Measurements from ENCODE around the gene ALK. TPM values are rescaled to one million over a fixed set of nuclear protein-coding genes. Genes with fewer than 3 reads are reported as not detected.
A peak's percentile ranks its signal among the peaks of the same experiment; 100 is the strongest.

The ALK gene
- total RNA-seq, 1 experiment from 2014 or later, result 0.87 TPM

DNA sequence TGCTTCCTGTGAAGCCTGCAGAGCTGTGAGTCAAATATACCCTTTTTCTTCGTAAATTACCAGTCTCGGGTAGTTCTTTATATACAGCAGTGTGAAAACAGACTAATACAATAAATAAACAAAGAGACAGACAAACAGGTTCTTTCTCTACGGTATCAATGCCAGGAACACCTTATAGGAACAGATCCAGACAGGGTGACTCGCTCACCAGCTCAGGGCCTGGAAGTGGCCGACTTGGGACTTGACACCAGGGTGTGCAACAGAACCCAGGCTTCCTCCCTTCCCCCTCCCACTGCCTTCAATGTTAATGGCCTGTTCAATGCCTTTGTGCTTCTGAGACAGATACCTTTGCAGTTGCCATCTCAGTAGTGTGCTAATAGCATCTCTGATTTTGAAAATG is 309.5 kb downstream of the ALK start:
- no peak overlapping the region for H3K4me2 ChIP-seq (ENCODE audit: low read length)
- intact Hi-C loops (cut with micrococcal nuclease), result no loop called here
- DNase-seq, result peak; percentile 68

DNA sequence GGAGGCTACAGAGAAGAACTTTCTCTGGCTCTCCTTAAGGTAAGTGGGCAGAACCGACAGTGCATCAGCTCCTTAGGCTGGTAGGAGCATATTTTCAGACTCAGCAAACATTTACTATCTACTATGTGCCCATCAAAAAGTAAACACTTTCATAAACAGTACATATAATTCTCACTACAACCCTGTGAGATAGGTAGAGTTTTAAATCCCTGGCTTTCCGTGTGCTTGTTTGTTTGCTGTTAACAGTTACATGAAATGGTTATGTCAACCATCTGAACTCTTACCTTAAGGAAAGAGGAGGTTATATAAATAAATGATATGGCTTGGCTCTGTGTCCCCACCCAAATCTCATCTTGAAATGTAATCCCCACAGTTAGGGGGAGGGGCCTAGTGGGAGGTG is 310.1 kb downstream of the ALK start:
- Histone ChIP-seq H2AFZ (ENCODE audit: low read length) (no peak overlapping the region), H3K9me2 (replicated peaks; ENCODE audit: low read length) (no peaks in the 10 kb centered on the region), H3K4me2 (ENCODE audit: low read length) (no peak overlapping the region), H3K36me3 (ENCODE audit: low read depth, low read length) (no peaks in the 10 kb centered on the region), H3K9me3 (ENCODE audit: low read length) (no peaks in the 10 kb centered on the region), H3K27ac (ENCODE audit: low read length) (peak overlapping the region; percentile 38), H3K9ac (ENCODE audit: low read length) (no peak overlapping the region), H3K27me3 (ENCODE audit: low read length) (no peaks in the 10 kb centered on the region), H3K4me1 (ENCODE audit: insufficient read depth, low read length) (peaks cover 38% of the 10 kb centered on the region), H3K4me3 (ENCODE audit: low read length) (no peak overlapping the region), H4K20me1 (ENCODE audit: low read length) (no peaks in the 10 kb centered on the region), H3F3A (ENCODE audit: low read length, unreplicated experiment) (no peaks in the 10 kb centered on the region), H3K79me2 (ENCODE audit: low read length) (no peaks in the 10 kb centered on the region)
- BruUV-seq (replicated peaks), result no TSS peak
- DNase-seq, result no peak
- TF ChIP-seq EZH2 (IDR thresholded peaks at IDR 0.05; ENCODE audit: low read length, unreplicated experiment) (no peak), EZH2phosphoT487 (IDR thresholded peaks at IDR 0.05; ENCODE audit: borderline replicate concordance, low read length) (no peak)
- TF ChIP-seq, protein P1, sequence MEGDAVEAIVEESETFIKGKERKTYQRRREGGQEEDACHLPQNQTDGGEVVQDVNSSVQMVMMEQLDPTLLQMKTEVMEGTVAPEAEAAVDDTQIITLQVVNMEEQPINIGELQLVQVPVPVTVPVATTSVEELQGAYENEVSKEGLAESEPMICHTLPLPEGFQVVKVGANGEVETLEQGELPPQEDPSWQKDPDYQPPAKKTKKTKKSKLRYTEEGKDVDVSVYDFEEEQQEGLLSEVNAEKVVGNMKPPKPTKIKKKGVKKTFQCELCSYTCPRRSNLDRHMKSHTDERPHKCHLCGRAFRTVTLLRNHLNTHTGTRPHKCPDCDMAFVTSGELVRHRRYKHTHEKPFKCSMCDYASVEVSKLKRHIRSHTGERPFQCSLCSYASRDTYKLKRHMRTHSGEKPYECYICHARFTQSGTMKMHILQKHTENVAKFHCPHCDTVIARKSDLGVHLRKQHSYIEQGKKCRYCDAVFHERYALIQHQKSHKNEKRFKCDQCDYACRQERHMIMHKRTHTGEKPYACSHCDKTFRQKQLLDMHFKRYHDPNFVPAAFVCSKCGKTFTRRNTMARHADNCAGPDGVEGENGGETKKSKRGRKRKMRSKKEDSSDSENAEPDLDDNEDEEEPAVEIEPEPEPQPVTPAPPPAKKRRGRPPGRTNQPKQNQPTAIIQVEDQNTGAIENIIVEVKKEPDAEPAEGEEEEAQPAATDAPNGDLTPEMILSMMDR (conservative IDR thresholded peaks at IDR 0.05; ENCODE audit: low read depth, low read length), result no peak
- ATAC-seq, result no peak
- ChIA-PET POLR2A (ENCODE audit: unreplicated experiment) (no interaction called here), CTCF (no interaction called here)
- intact Hi-C loops (cut with micrococcal nuclease), result no loop called here

More for the DNA sequence above, 309.5 kb downstream of the ALK start:
- no TSS peak for BruUV-seq (replicated peaks)
- H3K9me3 ChIP-seq (ENCODE audit: low read length), result no peaks in the 10 kb centered on the region
- CTCF ChIA-PET, result interaction anchor here (0.5 kb wide), 1 partner anchor 553 kb away, joined by 3 read pairs; no protein-coding TSS in a partner anchor
- peak overlapping the region; percentile 38 for H3K27ac ChIP-seq (ENCODE audit: low read length)
- peaks cover 32% of the 10 kb centered on the region for H3K4me1 ChIP-seq (ENCODE audit: insufficient read depth, low read length)
- TF ChIP-seq EZH2 (IDR thresholded peaks at IDR 0.05; ENCODE audit: low read length, unreplicated experiment), result no peak
- TF ChIP-seq, protein P1 (conservative IDR thresholded peaks at IDR 0.05; ENCODE audit: low read depth, low read length), result no peak
- no peak for TF ChIP-seq EZH2phosphoT487 (IDR thresholded peaks at IDR 0.05; ENCODE audit: borderline replicate concordance, low read length)
- H3K9ac ChIP-seq (ENCODE audit: low read length), result no peak overlapping the region
- no peaks in the 10 kb centered on the region for H3K9me2 ChIP-seq (replicated peaks; ENCODE audit: low read length)
- H3F3A ChIP-seq (ENCODE audit: low read length, unreplicated experiment), result no peaks in the 10 kb centered on the region
- peak; percentile 88 for ATAC-seq
- no peaks in the 10 kb centered on the region for H3K79me2 ChIP-seq (ENCODE audit: low read length)
- no peaks in the 10 kb centered on the region for H3K36me3 ChIP-seq (ENCODE audit: low read depth, low read length)
- H4K20me1 ChIP-seq (ENCODE audit: low read length), result no peaks in the 10 kb centered on the region
- H3K27me3 ChIP-seq (ENCODE audit: low read length), result no peaks in the 10 kb centered on the region
- POLR2A ChIA-PET (ENCODE audit: unreplicated experiment), result no interaction called here
- no peak overlapping the region for H2AFZ ChIP-seq (ENCODE audit: low read length)
- no peak overlapping the region for H3K4me3 ChIP-seq (ENCODE audit: low read length)

DNA sequence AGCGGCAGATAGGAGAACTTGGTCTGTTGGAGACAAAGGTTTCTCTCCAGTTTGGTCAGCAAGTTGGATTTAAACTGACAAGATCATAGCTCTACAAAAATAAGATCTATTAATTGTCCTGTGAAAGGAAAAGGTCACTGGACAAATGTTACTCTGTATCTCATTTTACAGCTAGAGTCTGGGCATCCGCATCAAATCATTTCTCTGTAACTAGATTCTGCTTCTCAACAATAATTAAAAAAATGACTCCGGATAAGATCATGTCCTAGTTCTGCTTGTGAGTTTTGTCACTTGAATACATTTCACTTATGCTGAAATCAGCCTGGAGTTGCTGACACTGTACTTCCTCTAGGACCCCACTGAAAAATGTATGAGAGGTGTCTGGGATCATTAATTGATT is 310.8 kb downstream of the ALK start:
- no TSS peak for BruUV-seq (replicated peaks)
- Histone ChIP-seq H3K9me2 (replicated peaks; ENCODE audit: low read length) (no peaks in the 10 kb centered on the region), H3K79me2 (ENCODE audit: low read length) (no peaks in the 10 kb centered on the region), H3K4me3 (ENCODE audit: low read length) (no peak overlapping the region), H3K9me3 (ENCODE audit: low read length) (no peaks in the 10 kb centered on the region), H3F3A (ENCODE audit: low read length, unreplicated experiment) (no peaks in the 10 kb centered on the region), H3K4me1 (ENCODE audit: insufficient read depth, low read length) (peaks cover 43% of the 10 kb centered on the region), H2AFZ (ENCODE audit: low read length) (no peak overlapping the region), H3K9ac (ENCODE audit: low read length) (no peak overlapping the region), H3K4me2 (ENCODE audit: low read length) (no peak overlapping the region), H3K27ac (ENCODE audit: low read length) (no peak overlapping the region), H4K20me1 (ENCODE audit: low read length) (no peaks in the 10 kb centered on the region), H3K36me3 (ENCODE audit: low read depth, low read length) (no peaks in the 10 kb centered on the region), H3K27me3 (ENCODE audit: low read length) (no peaks in the 10 kb centered on the region)
- DNase-seq, result no peak
- TF ChIP-seq EZH2 (IDR thresholded peaks at IDR 0.05; ENCODE audit: low read length, unreplicated experiment) (no peak), EZH2phosphoT487 (IDR thresholded peaks at IDR 0.05; ENCODE audit: borderline replicate concordance, low read length) (no peak)
- TF ChIP-seq, protein P1 (conservative IDR thresholded peaks at IDR 0.05; ENCODE audit: low read depth, low read length), result no peak
- POLR2A ChIA-PET (ENCODE audit: unreplicated experiment), result no interaction called here
- ATAC-seq, result no peak
- CTCF ChIA-PET, result no interaction called here
- intact Hi-C loops (cut with micrococcal nuclease), result no loop called here
